Neural cell (in vitro differentiated cells): ENCODE measurements around the gene SLC16A3. TPM values are rescaled to one million over a fixed set of nuclear protein-coding genes. Genes with fewer than 3 reads are reported as not detected.

Experiments used
- H2AFZ ChIP-seq: fragments of 200-600, 300-800 bp; sonication (generic), shearing (Covaris generic); 2 replicates; pipeline ENCODE4 v1.6.0; 2014; ENCODE audit warnings: low read depth, mild to moderate bottlenecking, antibody characterized with exemption, low read length, moderate library complexity
- H3F3A ChIP-seq: fragments of 200-600 bp; shearing (Covaris generic); 2 replicates; pipeline ENCODE4 v1.6.1; 2016; ENCODE audit warnings: mild to moderate bottlenecking, moderate library complexity, mixed read lengths, antibody characterized with exemption, low read length; ENCODE audit not compliant: insufficient read depth, poor library complexity, severe bottlenecking
- H3K27ac ChIP-seq: fragments of 200-600, 300-800 bp; sonication (generic), shearing (Covaris generic); 2 replicates; pipeline ENCODE4 v1.5.1; 2014; ENCODE audit warnings: mild to moderate bottlenecking, low read length, moderate library complexity
- H3K27me3 ChIP-seq: fragments of 300-800, 200-600 bp; sonication (generic), shearing (Covaris generic); 2 replicates; pipeline ENCODE4 v1.6.0; 2014; ENCODE audit warnings: mild to moderate bottlenecking, low read depth, low read length, moderate library complexity; ENCODE audit not compliant: insufficient read depth
- H3K36me3 ChIP-seq: fragments of 300-800, 200-600 bp; sonication (generic), shearing (Covaris generic); 2 replicates; pipeline ENCODE4 v1.5.1; 2014; ENCODE audit warnings: mild to moderate bottlenecking, antibody characterized with exemption, low read length, moderate library complexity; ENCODE audit not compliant: insufficient read depth
- H3K4me2 ChIP-seq: fragments of 300-800, 200-600 bp; sonication (generic), shearing (Covaris generic); 2 replicates; pipeline ENCODE4 v1.6.0; 2014; ENCODE audit warnings: mild to moderate bottlenecking, low read length
- H3K4me3 ChIP-seq: fragments of 300-800, 200-600 bp; sonication (generic), shearing (Covaris generic); 2 replicates; pipeline ENCODE4 v1.5.1; 2014; ENCODE audit warnings: mild to moderate bottlenecking, low read length, moderate library complexity
- H3K79me2 ChIP-seq: fragments of 200-600 bp; shearing (Covaris generic); replicated peaks from 2 replicates; pipeline ENCODE4 v1.6.0; 2014; ENCODE audit warnings: mild to moderate bottlenecking, low read length, moderate library complexity; ENCODE audit not compliant: insufficient read depth
- H3K9ac ChIP-seq: fragments of 300-800, 200-600 bp; sonication (generic), shearing (Covaris generic); 2 replicates; pipeline ENCODE4 v1.6.1; 2016; ENCODE audit warnings: mild to moderate bottlenecking, low read length, mixed read lengths
- H3K9me2 ChIP-seq: fragments of 200-600 bp; shearing (Covaris generic); 2 replicates; pipeline ENCODE4 v1.6.1; 2016; ENCODE audit warnings: mild to moderate bottlenecking, low read length, mixed read lengths; ENCODE audit not compliant: insufficient read depth
- H3K9me3 ChIP-seq: fragments of 200-600, 300-800 bp; sonication (generic), shearing (Covaris generic); 2 replicates; pipeline ENCODE4 v1.6.1; 2016; ENCODE audit warnings: mild to moderate bottlenecking, mixed run types, low read length, moderate library complexity, mixed read lengths
- H4K20me1 ChIP-seq: fragments of 200-600 bp; shearing (Covaris generic); 2 replicates; pipeline ENCODE4 v1.6.1; 2016; ENCODE audit warnings: mild to moderate bottlenecking, mixed run types; ENCODE audit not compliant: insufficient read depth
- EP300 ChIP-seq: fragments of 450-650 bp; conservative IDR thresholded peaks from 2 replicates; pipeline ENCODE4 v1.6.1; 2014; ENCODE audit warnings: antibody characterized with exemption, mild to moderate bottlenecking, moderate library complexity; ENCODE audit not compliant: poor library complexity, severe bottlenecking
- EZH2 ChIP-seq: fragments of 200-600, 300-800 bp; shearing (Covaris generic), sonication (generic); IDR thresholded peaks from 2 replicates; pipeline ENCODE4 v1.6.1; 2014; ENCODE audit warnings: antibody characterized with exemption, low read length, borderline replicate concordance, mild to moderate bottlenecking; ENCODE audit not compliant: insufficient read depth, poor library complexity, severe bottlenecking
- MXI1 ChIP-seq: fragments of 450-650 bp; conservative IDR thresholded peaks from 2 replicates; pipeline ENCODE4 v1.6.1; 2014; ENCODE audit warnings: antibody characterized with exemption, mild to moderate bottlenecking; ENCODE audit not compliant: poor library complexity, severe bottlenecking
- POLR2AphosphoS5 ChIP-seq: IDR thresholded peaks from 2 replicates; pipeline ENCODE4 v1.6.1; 2012
- RAD21 ChIP-seq: fragments of 450-650 bp; conservative IDR thresholded peaks from 2 replicates; pipeline ENCODE4 v1.6.1; 2014; ENCODE audit warnings: antibody characterized with exemption, mild to moderate bottlenecking, moderate library complexity
- SMC3 ChIP-seq: fragments of 450-650 bp; conservative IDR thresholded peaks from 2 replicates; pipeline ENCODE4 v1.6.1; 2014; ENCODE audit warnings: antibody characterized with exemption, mild to moderate bottlenecking, moderate library complexity; ENCODE audit not compliant: poor library complexity
- TAF1 ChIP-seq: IDR thresholded peaks from 2 replicates; pipeline ENCODE4 v1.6.1; 2012; ENCODE audit warnings: low read depth
- polyA plus RNA-seq: library from polyadenylated mRNA; depleted of rRNA; stranded (reverse); fragments of >200 nt; gene quantifications from 2 replicates; pipeline ENCODE4 v1.2.3, GENCODE V29; 2014
- TF ChIP-seq, protein P1 (sequence below): fragments of 450-650 bp; IDR thresholded peaks from 2 replicates; pipeline ENCODE4 v1.5.1; 2014; ENCODE audit warnings: antibody characterized with exemption, mild to moderate bottlenecking, moderate library complexity; ENCODE audit not compliant: poor library complexity, severe bottlenecking
- TF ChIP-seq, protein P2 (sequence below): IDR thresholded peaks from 2 replicates; pipeline ENCODE4 v1.6.1; 2012; ENCODE audit warnings: borderline replicate concordance

The SLC16A3 gene
- polyA plus RNA-seq, 1 donor from 2014 or later, result 0.56 TPM

- Histone ChIP-seq H4K20me1 (no peaks in the 10 kb centered on the region), H3K36me3 (no peaks in the 10 kb centered on the region), H3F3A (no peaks in the 10 kb centered on the region), H3K27me3 (no peaks in the 10 kb centered on the region), H2AFZ (no peak overlapping the region), H3K27ac (no peak overlapping the region), H3K9me2 (no peaks in the 10 kb centered on the region), H3K79me2 (no peaks in the 10 kb centered on the region), H3K9me3 (no peaks in the 10 kb centered on the region), H3K9ac (no peak overlapping the region), H3K4me2 (no peak overlapping the region), H3K4me3 (no peak overlapping the region)
- TF ChIP-seq, protein P1, sequence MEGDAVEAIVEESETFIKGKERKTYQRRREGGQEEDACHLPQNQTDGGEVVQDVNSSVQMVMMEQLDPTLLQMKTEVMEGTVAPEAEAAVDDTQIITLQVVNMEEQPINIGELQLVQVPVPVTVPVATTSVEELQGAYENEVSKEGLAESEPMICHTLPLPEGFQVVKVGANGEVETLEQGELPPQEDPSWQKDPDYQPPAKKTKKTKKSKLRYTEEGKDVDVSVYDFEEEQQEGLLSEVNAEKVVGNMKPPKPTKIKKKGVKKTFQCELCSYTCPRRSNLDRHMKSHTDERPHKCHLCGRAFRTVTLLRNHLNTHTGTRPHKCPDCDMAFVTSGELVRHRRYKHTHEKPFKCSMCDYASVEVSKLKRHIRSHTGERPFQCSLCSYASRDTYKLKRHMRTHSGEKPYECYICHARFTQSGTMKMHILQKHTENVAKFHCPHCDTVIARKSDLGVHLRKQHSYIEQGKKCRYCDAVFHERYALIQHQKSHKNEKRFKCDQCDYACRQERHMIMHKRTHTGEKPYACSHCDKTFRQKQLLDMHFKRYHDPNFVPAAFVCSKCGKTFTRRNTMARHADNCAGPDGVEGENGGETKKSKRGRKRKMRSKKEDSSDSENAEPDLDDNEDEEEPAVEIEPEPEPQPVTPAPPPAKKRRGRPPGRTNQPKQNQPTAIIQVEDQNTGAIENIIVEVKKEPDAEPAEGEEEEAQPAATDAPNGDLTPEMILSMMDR, result no peak
- TF ChIP-seq SMC3 (no peak), TAF1 (no peak), EP300 (no peak), RAD21 (no peak)
These were observed 35.2 kb upstream of the SLC16A3 start for GRCh38 chr17:82193520-82194220.

DNA sequence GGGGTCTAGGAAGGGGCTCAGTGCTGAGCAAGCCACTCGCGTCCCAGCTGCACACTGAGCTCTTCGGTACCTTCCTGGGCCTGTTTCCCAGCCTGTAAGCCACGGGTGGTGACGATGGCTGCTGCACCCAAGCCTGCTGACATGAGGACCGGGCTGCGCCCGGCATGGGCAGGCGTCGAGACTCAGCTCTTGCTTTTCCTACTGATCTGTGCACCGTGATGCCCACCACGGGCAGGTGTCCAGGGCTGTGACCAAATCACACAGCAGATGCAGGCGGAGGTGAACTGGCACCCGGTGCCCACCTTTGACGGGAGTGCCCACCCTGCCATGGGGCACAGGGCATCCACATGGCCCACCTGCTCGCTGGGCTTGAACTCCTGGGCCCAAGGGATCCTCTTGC lies 34.1 kb upstream of the SLC16A3 start:
- Histone ChIP-seq H3K27ac (no peak overlapping the region), H2AFZ (no peak overlapping the region), H3K4me3 (no peak overlapping the region), H3K36me3 (no peaks in the 10 kb centered on the region), H3K79me2 (no peaks in the 10 kb centered on the region), H3K9ac (no peak overlapping the region), H3K4me2 (no peak overlapping the region), H3K27me3 (no peaks in the 10 kb centered on the region), H4K20me1 (no peaks in the 10 kb centered on the region), H3F3A (no peaks in the 10 kb centered on the region), H3K9me2 (no peaks in the 10 kb centered on the region), H3K9me3 (no peaks in the 10 kb centered on the region)
- TF ChIP-seq, protein P2, sequence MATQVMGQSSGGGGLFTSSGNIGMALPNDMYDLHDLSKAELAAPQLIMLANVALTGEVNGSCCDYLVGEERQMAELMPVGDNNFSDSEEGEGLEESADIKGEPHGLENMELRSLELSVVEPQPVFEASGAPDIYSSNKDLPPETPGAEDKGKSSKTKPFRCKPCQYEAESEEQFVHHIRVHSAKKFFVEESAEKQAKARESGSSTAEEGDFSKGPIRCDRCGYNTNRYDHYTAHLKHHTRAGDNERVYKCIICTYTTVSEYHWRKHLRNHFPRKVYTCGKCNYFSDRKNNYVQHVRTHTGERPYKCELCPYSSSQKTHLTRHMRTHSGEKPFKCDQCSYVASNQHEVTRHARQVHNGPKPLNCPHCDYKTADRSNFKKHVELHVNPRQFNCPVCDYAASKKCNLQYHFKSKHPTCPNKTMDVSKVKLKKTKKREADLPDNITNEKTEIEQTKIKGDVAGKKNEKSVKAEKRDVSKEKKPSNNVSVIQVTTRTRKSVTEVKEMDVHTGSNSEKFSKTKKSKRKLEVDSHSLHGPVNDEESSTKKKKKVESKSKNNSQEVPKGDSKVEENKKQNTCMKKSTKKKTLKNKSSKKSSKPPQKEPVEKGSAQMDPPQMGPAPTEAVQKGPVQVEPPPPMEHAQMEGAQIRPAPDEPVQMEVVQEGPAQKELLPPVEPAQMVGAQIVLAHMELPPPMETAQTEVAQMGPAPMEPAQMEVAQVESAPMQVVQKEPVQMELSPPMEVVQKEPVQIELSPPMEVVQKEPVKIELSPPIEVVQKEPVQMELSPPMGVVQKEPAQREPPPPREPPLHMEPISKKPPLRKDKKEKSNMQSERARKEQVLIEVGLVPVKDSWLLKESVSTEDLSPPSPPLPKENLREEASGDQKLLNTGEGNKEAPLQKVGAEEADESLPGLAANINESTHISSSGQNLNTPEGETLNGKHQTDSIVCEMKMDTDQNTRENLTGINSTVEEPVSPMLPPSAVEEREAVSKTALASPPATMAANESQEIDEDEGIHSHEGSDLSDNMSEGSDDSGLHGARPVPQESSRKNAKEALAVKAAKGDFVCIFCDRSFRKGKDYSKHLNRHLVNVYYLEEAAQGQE, result no peak
- TF ChIP-seq RAD21 (no peak), SMC3 (no peak), MXI1 (no peak), EP300 (no peak), EZH2 (no peak), POLR2AphosphoS5 (no peak), TAF1 (no peak)
- TF ChIP-seq, protein P1, result no peak
